H1 (cell line): ENCODE data around the gene TRNP1. TPM values are rescaled to one million over a fixed set of nuclear protein-coding genes. Genes with fewer than 3 reads are reported as not detected.

Source experiments
- CHD1 ChIP-seq: IDR thresholded peaks from 2 replicates; pipeline ENCODE4 v1.6.1; 2012; ENCODE audit warnings: low read depth, low read length, improper control_type of control experiment
- CREB1 ChIP-seq: IDR thresholded peaks from 2 replicates; pipeline ENCODE4 v1.6.1; 2012; ENCODE audit warnings: inconsistent platforms
- POLR2A ChIP-seq, 2 experiments: IDR thresholded peaks; 1 replicate in 1 of 2; 2 replicates in 1 of 2; pipeline ENCODE4 v1.6.1; 2011; ENCODE audit warnings: low read depth in 2 of 2, low read length in 2 of 2, mild to moderate bottlenecking in 2 of 2; ENCODE audit errors: control extremely low read depth in 1 of 2
- polyA plus RNA-seq, 7 experiments: library from polyadenylated mRNA; depleted of rRNA in 3 of 7; stranded (reverse) in 5 of 7; unstranded in 2 of 7; fragments of >200 nt in 5 of 7; fragments of 200-250 nt in 2 of 7; gene quantifications; 1 replicate in 5 of 7; 2 replicates in 1 of 7; 4 replicates in 1 of 7; pipeline versions ENCODE4 v1.2.1 to v1.2.3, GENCODE V29; 2011 to 2013; ENCODE audit warnings: missing spikeins in 2 of 7, mixed read lengths in 2 of 7
- total RNA-seq: library from RNA; stranded (reverse); fragmentation: NEBNext Ultra II Directional; extraction: Animal tissue kit (Norgen Biotek cat#: 25700); gene quantifications from 2 replicates; pipeline ENCODE4 v1.2.1, GENCODE V29; 2021
- TF ChIP-seq, protein P1 (sequence below): fragments of 300-600 bp; sonication (generic); IDR thresholded peaks from 2 replicates; pipeline ENCODE4 v1.7.1; 2012; ENCODE audit warnings: low read length, moderate library complexity, mild to moderate bottlenecking, inconsistent platforms; ENCODE audit not compliant: insufficient replicate concordance

TRNP1 gene
- total and polyA plus RNA-seq, 2 of the 8 experiments (the other 6 are each of a cell fraction or from before 2014, with no cell fraction given), result 51.7 to 102 TPM

DNA sequence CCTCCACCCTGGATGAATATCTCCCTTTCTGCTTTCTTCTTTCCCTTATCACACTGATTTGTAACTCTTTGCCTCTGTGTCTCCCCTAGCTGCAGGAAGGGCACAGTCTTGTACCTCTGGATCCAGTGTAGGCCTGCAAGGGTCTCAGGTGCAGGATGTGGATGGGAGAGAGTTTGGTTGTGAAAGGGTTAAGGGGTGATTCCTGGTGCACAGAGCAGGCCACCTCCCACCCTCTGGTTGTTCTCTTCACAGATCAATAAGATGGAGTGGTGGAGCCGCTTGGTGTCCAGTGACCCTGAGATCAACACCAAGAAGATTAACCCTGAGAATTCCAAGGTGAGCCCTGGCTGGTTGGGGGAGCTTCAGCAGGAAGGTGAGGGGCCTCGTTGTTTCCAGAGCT lies 48.4 kb upstream of the TRNP1 start (continued):
- TF ChIP-seq CREB1, result no peak
- TF ChIP-seq CHD1, result no peak
- TF ChIP-seq, protein P1, sequence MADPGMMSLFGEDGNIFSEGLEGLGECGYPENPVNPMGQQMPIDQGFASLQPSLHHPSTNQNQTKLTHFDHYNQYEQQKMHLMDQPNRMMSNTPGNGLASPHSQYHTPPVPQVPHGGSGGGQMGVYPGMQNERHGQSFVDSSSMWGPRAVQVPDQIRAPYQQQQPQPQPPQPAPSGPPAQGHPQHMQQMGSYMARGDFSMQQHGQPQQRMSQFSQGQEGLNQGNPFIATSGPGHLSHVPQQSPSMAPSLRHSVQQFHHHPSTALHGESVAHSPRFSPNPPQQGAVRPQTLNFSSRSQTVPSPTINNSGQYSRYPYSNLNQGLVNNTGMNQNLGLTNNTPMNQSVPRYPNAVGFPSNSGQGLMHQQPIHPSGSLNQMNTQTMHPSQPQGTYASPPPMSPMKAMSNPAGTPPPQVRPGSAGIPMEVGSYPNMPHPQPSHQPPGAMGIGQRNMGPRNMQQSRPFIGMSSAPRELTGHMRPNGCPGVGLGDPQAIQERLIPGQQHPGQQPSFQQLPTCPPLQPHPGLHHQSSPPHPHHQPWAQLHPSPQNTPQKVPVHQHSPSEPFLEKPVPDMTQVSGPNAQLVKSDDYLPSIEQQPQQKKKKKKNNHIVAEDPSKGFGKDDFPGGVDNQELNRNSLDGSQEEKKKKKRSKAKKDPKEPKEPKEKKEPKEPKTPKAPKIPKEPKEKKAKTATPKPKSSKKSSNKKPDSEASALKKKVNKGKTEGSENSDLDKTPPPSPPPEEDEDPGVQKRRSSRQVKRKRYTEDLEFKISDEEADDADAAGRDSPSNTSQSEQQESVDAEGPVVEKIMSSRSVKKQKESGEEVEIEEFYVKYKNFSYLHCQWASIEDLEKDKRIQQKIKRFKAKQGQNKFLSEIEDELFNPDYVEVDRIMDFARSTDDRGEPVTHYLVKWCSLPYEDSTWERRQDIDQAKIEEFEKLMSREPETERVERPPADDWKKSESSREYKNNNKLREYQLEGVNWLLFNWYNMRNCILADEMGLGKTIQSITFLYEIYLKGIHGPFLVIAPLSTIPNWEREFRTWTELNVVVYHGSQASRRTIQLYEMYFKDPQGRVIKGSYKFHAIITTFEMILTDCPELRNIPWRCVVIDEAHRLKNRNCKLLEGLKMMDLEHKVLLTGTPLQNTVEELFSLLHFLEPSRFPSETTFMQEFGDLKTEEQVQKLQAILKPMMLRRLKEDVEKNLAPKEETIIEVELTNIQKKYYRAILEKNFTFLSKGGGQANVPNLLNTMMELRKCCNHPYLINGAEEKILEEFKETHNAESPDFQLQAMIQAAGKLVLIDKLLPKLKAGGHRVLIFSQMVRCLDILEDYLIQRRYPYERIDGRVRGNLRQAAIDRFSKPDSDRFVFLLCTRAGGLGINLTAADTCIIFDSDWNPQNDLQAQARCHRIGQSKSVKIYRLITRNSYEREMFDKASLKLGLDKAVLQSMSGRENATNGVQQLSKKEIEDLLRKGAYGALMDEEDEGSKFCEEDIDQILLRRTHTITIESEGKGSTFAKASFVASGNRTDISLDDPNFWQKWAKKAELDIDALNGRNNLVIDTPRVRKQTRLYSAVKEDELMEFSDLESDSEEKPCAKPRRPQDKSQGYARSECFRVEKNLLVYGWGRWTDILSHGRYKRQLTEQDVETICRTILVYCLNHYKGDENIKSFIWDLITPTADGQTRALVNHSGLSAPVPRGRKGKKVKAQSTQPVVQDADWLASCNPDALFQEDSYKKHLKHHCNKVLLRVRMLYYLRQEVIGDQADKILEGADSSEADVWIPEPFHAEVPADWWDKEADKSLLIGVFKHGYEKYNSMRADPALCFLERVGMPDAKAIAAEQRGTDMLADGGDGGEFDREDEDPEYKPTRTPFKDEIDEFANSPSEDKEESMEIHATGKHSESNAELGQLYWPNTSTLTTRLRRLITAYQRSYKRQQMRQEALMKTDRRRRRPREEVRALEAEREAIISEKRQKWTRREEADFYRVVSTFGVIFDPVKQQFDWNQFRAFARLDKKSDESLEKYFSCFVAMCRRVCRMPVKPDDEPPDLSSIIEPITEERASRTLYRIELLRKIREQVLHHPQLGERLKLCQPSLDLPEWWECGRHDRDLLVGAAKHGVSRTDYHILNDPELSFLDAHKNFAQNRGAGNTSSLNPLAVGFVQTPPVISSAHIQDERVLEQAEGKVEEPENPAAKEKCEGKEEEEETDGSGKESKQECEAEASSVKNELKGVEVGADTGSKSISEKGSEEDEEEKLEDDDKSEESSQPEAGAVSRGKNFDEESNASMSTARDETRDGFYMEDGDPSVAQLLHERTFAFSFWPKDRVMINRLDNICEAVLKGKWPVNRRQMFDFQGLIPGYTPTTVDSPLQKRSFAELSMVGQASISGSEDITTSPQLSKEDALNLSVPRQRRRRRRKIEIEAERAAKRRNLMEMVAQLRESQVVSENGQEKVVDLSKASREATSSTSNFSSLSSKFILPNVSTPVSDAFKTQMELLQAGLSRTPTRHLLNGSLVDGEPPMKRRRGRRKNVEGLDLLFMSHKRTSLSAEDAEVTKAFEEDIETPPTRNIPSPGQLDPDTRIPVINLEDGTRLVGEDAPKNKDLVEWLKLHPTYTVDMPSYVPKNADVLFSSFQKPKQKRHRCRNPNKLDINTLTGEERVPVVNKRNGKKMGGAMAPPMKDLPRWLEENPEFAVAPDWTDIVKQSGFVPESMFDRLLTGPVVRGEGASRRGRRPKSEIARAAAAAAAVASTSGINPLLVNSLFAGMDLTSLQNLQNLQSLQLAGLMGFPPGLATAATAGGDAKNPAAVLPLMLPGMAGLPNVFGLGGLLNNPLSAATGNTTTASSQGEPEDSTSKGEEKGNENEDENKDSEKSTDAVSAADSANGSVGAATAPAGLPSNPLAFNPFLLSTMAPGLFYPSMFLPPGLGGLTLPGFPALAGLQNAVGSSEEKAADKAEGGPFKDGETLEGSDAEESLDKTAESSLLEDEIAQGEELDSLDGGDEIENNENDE, result no peak
- no peak for TF ChIP-seq POLR2A (IDR thresholded peaks at IDR 0.05; ENCODE audit: control extremely low read depth in 1 of 2, low read depth in 2 of 2, low read length in 2 of 2)
